Hepatic stellate cell (primary cell): Measurements from ENCODE around the gene RPN2.

Experiments used
- DNase-seq: peaks from one replicate; pipeline ENCODE4 v3.0.0; 2011; ENCODE audit warnings: low spot score

RPN2 gene

GRCh38 chr20:37218976-37219375 lies 39.8 kb downstream of the RPN2 start:
- DNase-seq: no peak

- DNase-seq: no peak
Measured at GRCh38 chr20:37219751-37220668, 40.9 kb downstream of the RPN2 start.

GRCh38 chr20:37220731-37221130 lies 41.6 kb downstream of the RPN2 start:
- DNase-seq: no peak

- no peak for DNase-seq
Measured at GRCh38 chr20:37222086-37222485, 43.0 kb downstream of the RPN2 start.

- DNase-seq: peak; percentile 70
Measured at GRCh38 chr20:37223053-37223452, 43.9 kb downstream of the RPN2 start.

- no peak for DNase-seq
Measured at GRCh38 chr20:37225146-37225545, 46.0 kb downstream of the RPN2 start.

GRCh38 chr20:37226889-37227288 lies 47.8 kb downstream of the RPN2 start:
- DNase-seq: no peak

GRCh38 chr20:37228082-37228481 lies 49.0 kb downstream of the RPN2 start:
- DNase-seq: no peak

GRCh38 chr20:37228656-37229055 lies 49.5 kb downstream of the RPN2 start:
- no peak for DNase-seq

- DNase-seq: no peak
Measured at GRCh38 chr20:37229357-37229756, 50.2 kb downstream of the RPN2 start.

- DNase-seq: no peak
Measured at GRCh38 chr20:37230200-37230599, 51.1 kb downstream of the RPN2 start.

GRCh38 chr20:37231947-37232630 lies 53.0 kb downstream of the RPN2 start:
- DNase-seq: no peak

GRCh38 chr20:37233548-37234253 lies 54.6 kb downstream of the RPN2 start:
- no peak for DNase-seq

GRCh38 chr20:37234254-37234581 lies 55.1 kb downstream of the RPN2 start:
- no peak for DNase-seq

- DNase-seq: no peak
Measured at GRCh38 chr20:37235065-37235464, 55.9 kb downstream of the RPN2 start.

- no peak for DNase-seq
Measured at GRCh38 chr20:37236462-37236861, 57.3 kb downstream of the RPN2 start.

- DNase-seq: no peak
Measured at GRCh38 chr20:37237656-37238055, 58.5 kb downstream of the RPN2 start.

GRCh38 chr20:37238426-37238825 lies 59.3 kb downstream of the RPN2 start:
- DNase-seq: no peak

GRCh38 chr20:37238935-37239451 lies 59.9 kb downstream of the RPN2 start:
- DNase-seq: no peak

GRCh38 chr20:37240337-37241067 lies 61.4 kb downstream of the RPN2 start:
- DNase-seq: no peak

GRCh38 chr20:37242503-37242902 lies 63.4 kb downstream of the RPN2 start:
- DNase-seq: no peak
